GM23248 (cell line): ENCODE data around the gene CHRND. TPM values are rescaled to one million over a fixed set of nuclear protein-coding genes. Genes with fewer than 3 reads are reported as not detected.

Source experiments
- DNase-seq: peaks from one replicate; pipeline ENCODE4 v3.0.0-alpha.2; 2015
- H2AFZ ChIP-seq: fragments of 200-600 bp; sonication (generic); 2 replicates; pipeline ENCODE4 v1.6.1; 2016; ENCODE audit warnings: antibody characterized with exemption
- H3F3A ChIP-seq: fragments of 200-600 bp; sonication (generic); 2 replicates; pipeline ENCODE4 v1.6.1; 2016; ENCODE audit warnings: mild to moderate bottlenecking, antibody characterized with exemption, mixed run types; ENCODE audit not compliant: insufficient read depth
- H3K27ac ChIP-seq: fragments of 200-600 bp; sonication (generic); 2 replicates; pipeline ENCODE4 v1.5.1; 2016; ENCODE audit warnings: mild to moderate bottlenecking
- H3K27me3 ChIP-seq: fragments of 200-600 bp; sonication (generic); replicated peaks from 2 replicates; pipeline ENCODE4 v1.6.1; 2016; ENCODE audit warnings: mild to moderate bottlenecking; ENCODE audit not compliant: insufficient read depth
- H3K36me3 ChIP-seq: fragments of 200-600 bp; sonication (generic); 2 replicates; pipeline ENCODE4 v1.6.1; 2016; ENCODE audit warnings: low read depth, mild to moderate bottlenecking
- H3K4me1 ChIP-seq: fragments of 200-600 bp; sonication (generic); 2 replicates; pipeline ENCODE4 v1.6.1; 2016; ENCODE audit warnings: mild to moderate bottlenecking; ENCODE audit not compliant: insufficient read depth
- H3K4me2 ChIP-seq: fragments of 200-600 bp; sonication (generic); one replicate; pipeline ENCODE4 v1.6.1; 2016; ENCODE audit warnings: mild to moderate bottlenecking; ENCODE audit not compliant: unreplicated experiment
- H3K4me3 ChIP-seq: fragments of 200-600 bp; sonication (generic); 2 replicates; pipeline ENCODE4 v1.5.1; 2016; ENCODE audit warnings: mild to moderate bottlenecking
- H3K79me2 ChIP-seq: fragments of 200-600 bp; sonication (generic); 2 replicates; pipeline ENCODE4 v1.6.1; 2016; ENCODE audit warnings: mild to moderate bottlenecking; ENCODE audit not compliant: insufficient read depth
- H3K9ac ChIP-seq: fragments of 200-600 bp; sonication (generic); 2 replicates; pipeline ENCODE4 v1.6.1; 2016; ENCODE audit warnings: mild to moderate bottlenecking
- H3K9me2 ChIP-seq: fragments of 200-600 bp; sonication (generic); 2 replicates; pipeline ENCODE4 v1.6.1; 2016; ENCODE audit warnings: mixed run types, mild to moderate bottlenecking, moderate library complexity; ENCODE audit not compliant: insufficient read depth
- H3K9me3 ChIP-seq: fragments of 200-600 bp; sonication (generic); one replicate; pipeline ENCODE4 v1.6.1; 2017; ENCODE audit warnings: low read depth
- H4K20me1 ChIP-seq: fragments of 200-600 bp; sonication (generic); 2 replicates; pipeline ENCODE4 v1.6.0; 2016; ENCODE audit not compliant: insufficient read depth
- EZH2 ChIP-seq: fragments of 200-600 bp; sonication (generic); IDR thresholded peaks from 2 replicates; pipeline ENCODE4 v1.6.1; 2018; ENCODE audit warnings: antibody characterized with exemption, mild to moderate bottlenecking; ENCODE audit not compliant: insufficient read depth, poor library complexity, severe bottlenecking
- EZH2phosphoT487 ChIP-seq: fragments of 200-600 bp; sonication (generic); IDR thresholded peaks from 2 replicates; pipeline ENCODE4 v1.6.1; 2018; ENCODE audit warnings: antibody characterized with exemption, moderate library complexity, mild to moderate bottlenecking, low read depth; ENCODE audit not compliant: insufficient read depth
- WGBS, 2 experiments: methylation state at CpG; one replicate each; pipeline ENCODE4 v1.1.6; 2015 to 2017; ENCODE audit warnings: low lambda C conversion rate in 2 of 2, low coverage in 1 of 2; ENCODE audit errors: missing lambda C conversion rate in 2 of 2; 5-methylcytosine and 5-hydroxymethylcytosine counted together
- in situ Hi-C: fragments of 300-500 bp; cut with MboI; formaldehyde crosslinking; loops from 2 replicates; pipeline ENCODE4 v1.15.0; 2020
- polyA plus RNA-seq: library from polyadenylated mRNA; unstranded; fragments of >200 nt; fragmentation: Nextera tagmentation; extraction: Ambion mirVana; gene quantifications from 2 replicates; pipeline ENCODE4 v1.2.1, GENCODE V29; 2016
- total RNA-seq: library from RNA; depleted of rRNA; stranded (reverse); fragments of >200 nt; shearing (Covaris generic); gene quantifications from 2 replicates; pipeline ENCODE4 v1.2.3, GENCODE V29; 2014

CHRND gene
- total and polyA plus RNA-seq, 2 experiments from 2014 or later, result not detected

DNA sequence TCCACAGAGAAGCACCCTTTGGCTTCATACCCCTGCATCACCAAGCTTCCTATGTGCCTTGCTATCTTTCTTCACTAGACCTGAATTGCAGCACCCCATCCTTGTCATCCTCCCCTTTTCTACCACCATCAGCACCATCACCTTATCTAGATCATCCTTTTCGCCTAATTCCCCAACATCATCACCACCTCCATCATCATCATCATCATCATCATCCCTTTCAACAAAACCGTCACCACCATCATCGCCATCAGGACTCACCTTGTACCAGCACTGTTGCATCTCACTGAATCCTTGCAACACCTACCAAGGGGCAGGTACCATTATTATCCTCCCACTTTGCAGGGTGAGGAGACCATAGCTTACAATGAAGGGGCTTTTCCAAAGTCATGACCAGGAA is 27.5 kb upstream of the CHRND start:
- Histone ChIP-seq H2AFZ (no peak overlapping the region), H3K27me3 (peaks cover 19% of the 10 kb centered on the region), H3K36me3 (no peaks in the 10 kb centered on the region), H3K79me2 (no peaks in the 10 kb centered on the region), H3K4me2 (no peak overlapping the region), H3K27ac (no peak overlapping the region), H3F3A (no peaks in the 10 kb centered on the region), H3K4me3 (no peak overlapping the region), H4K20me1 (no peaks in the 10 kb centered on the region), H3K9ac (no peak overlapping the region), H3K9me2 (no peaks in the 10 kb centered on the region), H3K4me1 (no peaks in the 10 kb centered on the region), H3K9me3 (no peaks in the 10 kb centered on the region)
- no peak for DNase-seq
- TF ChIP-seq EZH2, result no peak
- TF ChIP-seq EZH2phosphoT487, result no peak
- in situ Hi-C loops, result no loop called here
- 66 to 68% methylated on average over 3 of the region's 3 CpGs for WGBS, 2 experiments

DNA sequence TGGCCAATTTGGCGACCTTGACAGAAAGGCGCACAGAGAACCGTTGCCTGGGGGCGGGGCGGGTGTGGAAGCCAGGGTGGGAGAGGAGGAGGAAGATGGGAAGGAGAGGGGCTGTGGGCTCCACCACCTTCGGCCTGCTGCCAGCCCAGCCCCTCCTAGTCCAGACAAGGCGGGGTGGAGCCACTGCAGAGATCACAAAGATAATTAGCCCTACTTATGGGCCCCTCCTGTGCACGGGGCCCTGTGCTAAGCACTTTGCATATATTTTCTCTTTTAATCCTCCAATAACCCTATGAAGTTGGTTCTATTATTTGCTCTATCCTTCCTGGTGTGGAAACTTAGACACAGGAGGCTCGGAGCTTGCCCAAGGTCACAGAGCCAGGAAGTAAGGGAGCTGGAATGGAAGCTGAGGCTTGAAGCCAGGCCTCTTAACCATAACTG is 24.6 kb upstream of the CHRND start:
- Histone ChIP-seq H3K27ac (no peak overlapping the region), H3K4me2 (no peak overlapping the region), H3K36me3 (no peaks in the 10 kb centered on the region), H3K27me3 (peaks cover 43% of the 10 kb centered on the region), H3K4me1 (no peaks in the 10 kb centered on the region), H3K9me3 (no peaks in the 10 kb centered on the region), H3K9ac (no peak overlapping the region), H3K4me3 (no peak overlapping the region), H2AFZ (no peak overlapping the region), H3K9me2 (no peaks in the 10 kb centered on the region), H3F3A (no peaks in the 10 kb centered on the region), H4K20me1 (no peaks in the 10 kb centered on the region), H3K79me2 (no peaks in the 10 kb centered on the region)
- no peak for DNase-seq
- TF ChIP-seq EZH2, result no peak
- TF ChIP-seq EZH2phosphoT487, result no peak
- WGBS, 2 experiments, result 67 to 69% methylated on average over 8 to 9 of the region's 9 CpGs
- in situ Hi-C loops, result no loop called here

DNA sequence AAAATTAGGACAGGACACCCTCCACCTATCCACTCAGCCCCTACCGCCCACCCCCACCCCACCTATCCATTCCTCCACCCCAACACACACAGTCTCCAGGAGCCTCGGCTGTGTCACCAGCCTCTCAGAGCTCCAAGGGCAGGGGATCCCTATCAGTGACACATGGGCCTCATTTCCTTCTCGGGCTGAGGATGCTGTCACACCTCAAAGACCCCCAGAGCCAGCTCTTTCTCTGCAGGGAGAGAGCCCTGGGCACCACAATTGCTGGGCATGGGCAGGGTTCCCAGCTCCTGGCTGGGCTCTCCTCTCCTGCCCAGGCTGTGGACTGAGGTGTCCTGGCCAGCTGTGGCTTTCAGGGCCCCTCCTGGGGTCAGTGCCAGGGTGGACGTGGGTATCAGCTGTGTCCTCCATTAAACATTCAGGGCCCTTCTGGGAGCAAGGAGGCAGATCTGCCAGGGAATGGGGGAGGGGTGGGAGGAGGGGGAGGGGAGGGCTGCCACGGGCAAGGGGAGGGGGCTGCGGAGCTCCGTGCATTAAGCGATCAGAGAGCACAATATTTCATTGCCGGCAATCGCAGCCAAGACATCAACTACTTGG is 24.1 kb upstream of the CHRND start:
- Histone ChIP-seq H4K20me1 (no peaks in the 10 kb centered on the region), H3K4me1 (no peaks in the 10 kb centered on the region), H3F3A (no peaks in the 10 kb centered on the region), H3K27me3 (peaks cover 47% of the 10 kb centered on the region), H3K9me3 (no peaks in the 10 kb centered on the region), H3K9me2 (no peaks in the 10 kb centered on the region), H3K4me3 (no peak overlapping the region), H3K4me2 (no peak overlapping the region), H3K9ac (no peak overlapping the region), H2AFZ (no peak overlapping the region), H3K79me2 (no peaks in the 10 kb centered on the region), H3K36me3 (no peaks in the 10 kb centered on the region), H3K27ac (no peak overlapping the region)
- no peak for DNase-seq
- in situ Hi-C loops, result no loop called here
- TF ChIP-seq EZH2, result no peak
- TF ChIP-seq EZH2phosphoT487, result no peak
- WGBS, 2 experiments, result 8 to 11% methylated on average over 5 to 10 of the region's 10 CpGs

- in situ Hi-C loops, result no loop called here
- H3K4me3 ChIP-seq, result no peak overlapping the region
- H3K4me2 ChIP-seq, result no peak overlapping the region
- H3K27me3 ChIP-seq, result peaks cover 51% of the 10 kb centered on the region
- H3F3A ChIP-seq, result no peaks in the 10 kb centered on the region
- no peaks in the 10 kb centered on the region for H3K9me2 ChIP-seq
- TF ChIP-seq EZH2phosphoT487 (no peak), EZH2 (no peak)
- H3K79me2 ChIP-seq, result no peaks in the 10 kb centered on the region
- no peak overlapping the region for H3K9ac ChIP-seq
- peak; percentile 31 for DNase-seq
- H3K27ac ChIP-seq, result no peak overlapping the region
- no peaks in the 10 kb centered on the region for H4K20me1 ChIP-seq
- no peaks in the 10 kb centered on the region for H3K9me3 ChIP-seq
- H2AFZ ChIP-seq, result no peak overlapping the region
- H3K36me3 ChIP-seq, result no peaks in the 10 kb centered on the region
- 9 to 12% methylated on average over 17 to 20 of the region's 21 CpGs for WGBS, 2 experiments
- H3K4me1 ChIP-seq, result no peaks in the 10 kb centered on the region
These were observed 23.4 kb upstream of the CHRND start for GRCh38 chr2:232502511-232502910.
